H1 (cell line): ENCODE results near the gene DNM2. TPM values are rescaled to one million over a fixed set of nuclear protein-coding genes. Genes with fewer than 3 reads are reported as not detected.

Experiments
- CTCF ChIA-PET: fragments of 300-600 bp; sonication (Branson Sonifier 250); formaldehyde crosslinking; loops from one replicate; lab custom pipeline; 2021; ENCODE audit not compliant: partially characterized antibody; lab: Charles Lee
- POLR2A ChIA-PET: fragments of 300-600 bp; sonication (Branson Sonifier 250); formaldehyde crosslinking; loops from one replicate; lab custom pipeline; 2021; ENCODE audit warnings: inconsistent platforms; ENCODE audit not compliant: partially characterized antibody; lab: Charles Lee
- DNase-seq, 2 experiments: peaks; one replicate each; pipeline versions ENCODE4 v3.0.0 to v3.0.0-alpha.2; 2010 to 2022; ENCODE audit warnings: low spot score in 2 of 2, low read depth in 1 of 2, mixed read lengths in 1 of 2
- FAIRE-seq: peaks from 2 replicates; lab custom pipeline; 2011; peaks lifted over from hg19 to GRCh38; lab: Jason Lieb, UNC
- H2AFZ ChIP-seq: 2 replicates; pipeline ENCODE4 v1.8.1; 2012; ENCODE audit warnings: low read length, inconsistent platforms
- H2AK5ac ChIP-seq: 2 replicates; pipeline ENCODE4 v1.6.1; 2013; ENCODE audit warnings: low read depth, low read length
- H2BK120ac ChIP-seq: replicated peaks from 2 replicates; pipeline ENCODE3; 2013; ENCODE audit warnings: low read depth, low read length, inconsistent platforms
- H2BK12ac ChIP-seq: 2 replicates; pipeline ENCODE4 v1.6.1; 2013; ENCODE audit warnings: low read depth, low read length
- H2BK15ac ChIP-seq: 2 replicates; pipeline ENCODE4 v1.6.1; 2013; ENCODE audit warnings: low read length
- H2BK20ac ChIP-seq: 2 replicates; pipeline ENCODE4 v1.6.1; 2013; ENCODE audit warnings: low read length
- H2BK5ac ChIP-seq: 2 replicates; pipeline ENCODE4 v1.6.1; 2013; ENCODE audit warnings: low read depth, low read length
- H3K14ac ChIP-seq: 2 replicates; pipeline ENCODE4 v1.6.1; 2013; ENCODE audit warnings: inconsistent platforms; ENCODE audit not compliant: insufficient read length
- H3K18ac ChIP-seq: 2 replicates; pipeline ENCODE4 v1.6.1; 2013; ENCODE audit warnings: low read length; ENCODE audit errors: extremely low read depth
- H3K23ac ChIP-seq: 2 replicates; pipeline ENCODE4 v1.6.1; 2013; ENCODE audit warnings: inconsistent platforms; ENCODE audit not compliant: insufficient read length
- H3K23me2 ChIP-seq: 2 replicates; pipeline ENCODE4 v1.6.1; 2013; ENCODE audit warnings: low read depth, low read length
- H3K27ac ChIP-seq: 2 replicates; pipeline ENCODE4 v1.6.1; 2011; ENCODE audit warnings: low read depth, low read length, inconsistent platforms
- H3K27me3 ChIP-seq, 4 experiments: replicated peaks in 1 of 4; 1 replicate in 1 of 4; 2 replicates in 3 of 4; pipeline versions ENCODE4 v1.6.1 to v1.8.1; 2011 to 2013; ENCODE audit warnings: low read length in 3 of 4, mild to moderate bottlenecking in 3 of 4, inconsistent platforms in 2 of 4, mixed read lengths in 2 of 4, moderate library complexity in 1 of 4; ENCODE audit not compliant: control insufficient read depth in 3 of 4, insufficient read depth in 3 of 4; ENCODE audit errors: extremely low read depth in 1 of 4
- H3K36me3 ChIP-seq, 4 experiments: 2 replicates each; pipeline versions ENCODE4 v1.6.1 to v1.8.1; 2011 to 2013; ENCODE audit warnings: mild to moderate bottlenecking in 4 of 4, low read length in 3 of 4, moderate library complexity in 2 of 4, control low read depth in 1 of 4, inconsistent platforms in 1 of 4; ENCODE audit not compliant: insufficient read depth in 4 of 4, control insufficient read depth in 2 of 4
- H3K4ac ChIP-seq: replicated peaks from 2 replicates; pipeline ENCODE3; 2013; ENCODE audit warnings: low read length, low read depth, mixed read lengths, inconsistent platforms; ENCODE audit not compliant: insufficient read length
- H3K4me1 ChIP-seq, 4 experiments: replicated peaks in 1 of 4; 1 replicate in 1 of 4; 2 replicates in 3 of 4; pipeline versions ENCODE4 v1.6.1 to v1.8.1; 2011 to 2013; ENCODE audit warnings: low read length in 3 of 4, inconsistent platforms in 2 of 4, mixed read lengths in 1 of 4; ENCODE audit not compliant: insufficient read depth in 4 of 4, control insufficient read depth in 3 of 4
- H3K4me2 ChIP-seq, 2 experiments: 2 replicates each; pipeline versions ENCODE4 v1.6.1 to v1.8.1; 2011 to 2013; ENCODE audit warnings: low read depth in 2 of 2, low read length in 2 of 2, control low read depth in 1 of 2, inconsistent platforms in 1 of 2, mild to moderate bottlenecking in 1 of 2; ENCODE audit not compliant: insufficient read depth in 1 of 2
- H3K4me3 ChIP-seq, 4 experiments: fragments of 200-600, 300-600 bp in 1 of 4; sonication (generic), shearing (Covaris generic), sonication (Bioruptor Twin) in 1 of 4; 2 replicates each; pipeline versions ENCODE4 v1.5.1 to v1.8.1; 2011 to 2016; ENCODE audit warnings: low read length in 4 of 4, low read depth in 3 of 4, control low read depth in 2 of 4, inconsistent platforms in 2 of 4, mild to moderate bottlenecking in 2 of 4, mixed read lengths in 1 of 4, moderate library complexity in 1 of 4; ENCODE audit not compliant: insufficient read depth in 2 of 4; ENCODE audit errors: extremely low read depth in 1 of 4
- H3K56ac ChIP-seq: replicated peaks from 2 replicates; pipeline ENCODE3; 2013; ENCODE audit warnings: low read depth, mild to moderate bottlenecking, mixed read lengths, low read length, inconsistent platforms; ENCODE audit not compliant: insufficient read length
- H3K79me1 ChIP-seq: 2 replicates; pipeline ENCODE4 v1.6.1; 2013; ENCODE audit warnings: low read depth, low read length, control low read depth
- H3K79me2 ChIP-seq, 2 experiments: 2 replicates each; pipeline versions ENCODE4 v1.6.1 to v1.8.1; 2012 to 2013; ENCODE audit warnings: low read length in 2 of 2, mild to moderate bottlenecking in 2 of 2, inconsistent platforms in 1 of 2; ENCODE audit not compliant: insufficient read depth in 2 of 2, control insufficient read depth in 1 of 2
- H3K9ac ChIP-seq, 4 experiments: replicated peaks in 1 of 4; 1 replicate in 1 of 4; 2 replicates in 3 of 4; pipeline versions ENCODE4 v1.6.1 to v1.8.1; 2011 to 2013; ENCODE audit warnings: low read depth in 3 of 4, low read length in 3 of 4, control low read depth in 2 of 4, mild to moderate bottlenecking in 2 of 4, moderate library complexity in 2 of 4, inconsistent platforms in 1 of 4; ENCODE audit errors: extremely low read depth in 1 of 4
- H3K9me3 ChIP-seq, 2 experiments: 2 replicates each; pipeline versions ENCODE4 v1.6.1 to v1.8.1; 2012 to 2013; ENCODE audit warnings: mild to moderate bottlenecking in 2 of 2, moderate library complexity in 2 of 2, control low read depth in 1 of 2, inconsistent platforms in 1 of 2, low read depth in 1 of 2, low read length in 1 of 2, mixed read lengths in 1 of 2; ENCODE audit not compliant: insufficient read depth in 2 of 2
- H4K20me1 ChIP-seq, 2 experiments: replicated peaks in 1 of 2; 2 replicates each; pipeline versions ENCODE3 to v1.8.1; 2011 to 2013; ENCODE audit warnings: inconsistent platforms in 2 of 2, low read length in 2 of 2, mild to moderate bottlenecking in 1 of 2; ENCODE audit not compliant: insufficient read depth in 2 of 2, control insufficient read depth in 1 of 2
- H4K5ac ChIP-seq: 2 replicates; pipeline ENCODE4 v1.6.1; 2013; ENCODE audit warnings: low read length, low read depth, mixed read lengths, inconsistent platforms; ENCODE audit not compliant: insufficient read length
- H4K8ac ChIP-seq: 2 replicates; pipeline ENCODE4 v1.8.0; 2013; ENCODE audit warnings: mild to moderate bottlenecking, moderate library complexity, low read length, inconsistent platforms; ENCODE audit not compliant: insufficient read depth; ENCODE audit errors: extremely low read depth
- H4K91ac ChIP-seq: replicated peaks from 2 replicates; pipeline ENCODE3; 2013; ENCODE audit warnings: low read length, mixed read lengths, inconsistent platforms; ENCODE audit not compliant: insufficient read length
- ASH2L ChIP-seq: fragments of 200-600, 300-600 bp; sonication (generic); IDR thresholded peaks from one replicate; pipeline ENCODE4 v1.7.1; 2017; ENCODE audit warnings: low read length
- BCL11A ChIP-seq, 2 experiments: IDR thresholded peaks; one replicate each; pipeline ENCODE4 v1.6.1; 2011; ENCODE audit warnings: low read depth in 2 of 2, low read length in 2 of 2, mild to moderate bottlenecking in 2 of 2
- EZH2 ChIP-seq: fragments of 200-600 bp; sonication (generic); IDR thresholded peaks from 2 replicates; pipeline ENCODE4 v1.7.1; 2012; ENCODE audit warnings: low read depth, mild to moderate bottlenecking, moderate library complexity, low read length, inconsistent platforms; ENCODE audit not compliant: severe bottlenecking
- FOSL1 ChIP-seq: IDR thresholded peaks from 2 replicates; pipeline ENCODE4 v1.6.1; 2011; ENCODE audit warnings: mild to moderate bottlenecking, low read depth, low read length, moderate library complexity; ENCODE audit not compliant: insufficient read depth
- GTF2F1 ChIP-seq: IDR thresholded peaks from 2 replicates; pipeline ENCODE4 v1.6.1; 2012; ENCODE audit warnings: low read depth, low read length, improper control_type of control experiment, borderline replicate concordance
- HDAC6 ChIP-seq: IDR thresholded peaks from one replicate; pipeline ENCODE4 v1.7.1; 2012; ENCODE audit warnings: low read depth, mild to moderate bottlenecking, inconsistent platforms, low read length, moderate library complexity
- MAFK ChIP-seq: IDR thresholded peaks from 2 replicates; pipeline ENCODE4 v1.6.1; 2012; ENCODE audit warnings: low read depth, mild to moderate bottlenecking, improper control_type of control experiment, low read length
- POLR2AphosphoS5 ChIP-seq: IDR thresholded peaks from 2 replicates; pipeline ENCODE4 v1.6.1; 2011; ENCODE audit warnings: low read depth, low read length
- RBBP5 ChIP-seq: IDR thresholded peaks from 2 replicates; pipeline ENCODE4 v1.7.1; 2012; ENCODE audit warnings: low read depth, mild to moderate bottlenecking, inconsistent platforms, low read length, moderate library complexity, borderline replicate concordance
- SRF ChIP-seq: IDR thresholded peaks from 2 replicates; pipeline ENCODE4 v1.6.1; 2011; ENCODE audit warnings: mild to moderate bottlenecking, low read depth, low read length, moderate library complexity
- TCF12 ChIP-seq: IDR thresholded peaks from 2 replicates; pipeline ENCODE4 v1.6.1; 2011; ENCODE audit warnings: low read depth, mild to moderate bottlenecking, low read length
- WGBS, 2 experiments: shearing (Covaris generic) in 1 of 2; methylation state at CpG; one replicate each; pipeline versions ENCODE4 v1.1.6 to v1.1.7; 2013 to 2015; ENCODE audit warnings: low lambda C conversion rate in 2 of 2, mixed read lengths in 2 of 2, inconsistent platforms in 1 of 2, low coverage in 1 of 2, missing lambda C conversion rate in 1 of 2; ENCODE audit not compliant: insufficient replicate concordance in 2 of 2, insufficient coverage in 1 of 2, insufficient read length in 1 of 2; ENCODE audit errors: extremely low coverage in 1 of 2, missing lambda C conversion rate in 1 of 2; 5-methylcytosine and 5-hydroxymethylcytosine counted together
- polyA plus RNA-seq, 7 experiments: library from polyadenylated mRNA; depleted of rRNA in 3 of 7; stranded (reverse) in 5 of 7; unstranded in 2 of 7; fragments of >200 nt in 5 of 7; fragments of 200-250 nt in 2 of 7; gene quantifications; 1 replicate in 5 of 7; 2 replicates in 1 of 7; 4 replicates in 1 of 7; pipeline versions ENCODE4 v1.2.1 to v1.2.3, GENCODE V29; 2011 to 2013; ENCODE audit warnings: missing spikeins in 2 of 7, mixed read lengths in 2 of 7
- total RNA-seq: library from RNA; stranded (reverse); fragmentation: NEBNext Ultra II Directional; extraction: Animal tissue kit (Norgen Biotek cat#: 25700); gene quantifications from 2 replicates; pipeline ENCODE4 v1.2.1, GENCODE V29; 2021

The DNM2 gene
- total and polyA plus RNA-seq, 2 of the 8 experiments (the other 6 are each of a cell fraction or from before 2014, with no cell fraction given) = 61.9 to 120 TPM

GRCh38 chr19:10872546-10873107 lies 154.7 kb downstream of the DNM2 start:
- no peaks in the 10 kb centered on the region for H3K27me3 ChIP-seq
- H3K23me2 ChIP-seq = peaks cover 8% of the 10 kb centered on the region; the same call in 1 of the 2 replicates
- no peak for FAIRE-seq
- peak overlapping the region; percentile 83; the same call in 1 of the 2 replicates for H3K18ac ChIP-seq
- no peak for DNase-seq
- H3K56ac ChIP-seq = no peak overlapping the region
- no peak overlapping the region for H2BK20ac ChIP-seq
- CTCF ChIA-PET = interaction anchor here (0.7 to 6.8 kb wide), 20 partner anchors 8 to 330 kb away, joined by 3 to 103 read pairs (median 4); partner anchors contain the start of genes DNM2, TIMM29 and YIPF2
- no peak overlapping the region for H2AK5ac ChIP-seq
- H4K20me1 ChIP-seq = peaks cover 0 to 3% of the 10 kb centered on the region in 2 experiments
- H2AFZ ChIP-seq = no peak overlapping the region
- POLR2A ChIA-PET = interaction anchor here (0.6 to 2.9 kb wide), 12 partner anchors 9 to 164 kb away, joined by 3 to 21 read pairs (median 3); partner anchors contain the start of gene TMED1
- H3K27ac ChIP-seq = no peak overlapping the region
- H3K36me3 ChIP-seq = peaks cover 0 to 8% (median 0%) of the 10 kb centered on the region in 4 experiments; a peak in 2 of 8 replicates
- H2BK15ac ChIP-seq = no peak overlapping the region
- no peak overlapping the region for H4K5ac ChIP-seq
- H3K4ac ChIP-seq = no peak overlapping the region
- H3K4me1 ChIP-seq = peaks cover 0 to 12% (median 2%) of the 10 kb centered on the region in 4 experiments; a peak in 5 of 7 replicates
- H2BK5ac ChIP-seq = peak overlapping the region; percentile 87; the same call in 1 of the 2 replicates
- H3K4me2 ChIP-seq = peak overlapping the region; percentile 79 to 87
- no peak overlapping the region for H2BK12ac ChIP-seq
- H3K14ac ChIP-seq = no peak overlapping the region
- TF ChIP-seq RBBP5 = no peak
- no peak for TF ChIP-seq TCF12
- TF ChIP-seq SRF = no peak
- no peak for TF ChIP-seq EZH2
- no peak for TF ChIP-seq ASH2L
- TF ChIP-seq HDAC6 = no peak
- TF ChIP-seq MAFK = no peak
- no peak for TF ChIP-seq GTF2F1
- no peak for TF ChIP-seq BCL11A (IDR thresholded peaks at IDR 0.05; ENCODE audit: low read depth in 2 of 2, low read length in 2 of 2)
- TF ChIP-seq POLR2AphosphoS5 = no peak
- TF ChIP-seq FOSL1 = no peak
- TF ChIP-seq, all 59 proteins: peak for 0
- Histone ChIP-seq H4K91ac (peak overlapping the region; percentile 47), H2BK120ac (no peak overlapping the region), H3K79me2 (peaks cover 4 to 54% of the 10 kb centered on the region in 2 experiments; a peak in 3 of 4 replicates), H3K9me3 (no peaks in the 10 kb centered on the region), H3K4me3 (peak overlapping the region; percentile 65 to 94 (median 76)), H3K9ac (peak overlapping the region in 3 of 4 experiments; percentile 8 to 82 (median 69); a peak in 5 of 7 replicates), H3K23ac (no peak overlapping the region), H4K8ac (peak overlapping the region; percentile 48), H3K79me1 (peaks cover 9% of the 10 kb centered on the region)
- 29% methylated on average over 16 of the region's 16 CpGs; no CpG with 5 or more reads in 1 of the 2 experiments for WGBS, 2 experiments
